Airway epithelial cell (primary cell): Measurements from ENCODE around the gene BTG4. TPM values are rescaled to one million over a fixed set of nuclear protein-coding genes. Genes with fewer than 3 reads are reported as not detected.

Experiments
- total RNA-seq: library from RNA; depleted of rRNA; stranded (reverse); fragments of >200 nt; gene quantifications from 2 replicates; pipeline ENCODE4 v1.2.3, GENCODE V29; 2015

Gene BTG4
- not detected in 2 replicates for total RNA-seq

GRCh38 chr11:111512296-111513239 is at the start of gene BTG4:
Gene BTG4, minus strand, starts transcription at chr11:111512386. Its CDS starts 13,610 bp downstream, at chr11:111498776.

GRCh38 chr11:111540114-111540936 is 28.1 kb upstream of the BTG4 start, which contains the start of gene LAYN:
Gene LAYN, plus strand, starts transcription at chr11:111540720. Its CDS starts 124 bp downstream, at chr11:111540844.

GRCh38 chr11:111514216-111515031 is 2.2 kb upstream of the BTG4 start, which contains the start of gene HOATZ:
Gene HOATZ, plus strand, starts transcription at chr11:111514778. Its CDS starts 7 bp downstream, at chr11:111514785.

Other genes starting within 250 kb of the BTG4 start
- gene POU2AF3, start 213.8 kb downstream of the BTG4 start, total RNA-seq: 0.28 TPM in 1 of 2 replicates, not detected in the other
- gene POU2AF1, start 133.1 kb downstream of the BTG4 start, total RNA-seq: 0.28 and 3.4 TPM in 2 replicates
- not detected in 2 replicates for gene HOATZ, start 2.4 kb upstream of the BTG4 start, total RNA-seq
- 4.9 and 6.7 TPM in 2 replicates for gene LAYN, start 28.3 kb upstream of the BTG4 start, total RNA-seq
- 3.9 and 5.1 TPM in 2 replicates for gene SIK2, start 90.1 kb upstream of the BTG4 start, total RNA-seq